GM18907 (cell line): ENCODE data around the gene CCDC34.

ENCODE experiments used
- ATAC-seq: cut with Tn5 transposase; IDR thresholded peaks from one replicate; pipeline ENCODE4 v1.9.1; 2021; ENCODE audit warnings: mild to moderate bottlenecking, moderate library complexity; ENCODE audit not compliant: unreplicated experiment

The CCDC34 gene

GRCh38 chr11:27392278-27393114 is 29.5 kb upstream of the CCDC34 start:
- ATAC-seq: no peak

GRCh38 chr11:27391331-27392015 is 28.5 kb upstream of the CCDC34 start:
- no peak for ATAC-seq

- ATAC-seq: no peak
These were observed 27.6 kb upstream of the CCDC34 start for GRCh38 chr11:27390318-27391295.

GRCh38 chr11:27388869-27389268 is 25.9 kb upstream of the CCDC34 start:
- no peak for ATAC-seq

GRCh38 chr11:27388001-27388400 is 25.0 kb upstream of the CCDC34 start:
- no peak for ATAC-seq

- ATAC-seq: no peak
These were observed 24.3 kb upstream of the CCDC34 start for GRCh38 chr11:27387362-27387761.

- no peak for ATAC-seq
These were observed 23.3 kb upstream of the CCDC34 start for GRCh38 chr11:27386181-27386845.

GRCh38 chr11:27385245-27385644 is 22.2 kb upstream of the CCDC34 start:
- ATAC-seq: no peak

GRCh38 chr11:27384227-27384626 is 21.2 kb upstream of the CCDC34 start:
- no peak for ATAC-seq

- no peak for ATAC-seq
These were observed 20.6 kb upstream of the CCDC34 start for GRCh38 chr11:27383645-27384044.

- ATAC-seq: no peak
These were observed 18.2 kb upstream of the CCDC34 start for GRCh38 chr11:27381238-27381666.

GRCh38 chr11:27380771-27381170 is 17.8 kb upstream of the CCDC34 start:
- no peak for ATAC-seq

GRCh38 chr11:27379449-27379848 is 16.4 kb upstream of the CCDC34 start:
- no peak for ATAC-seq

GRCh38 chr11:27375370-27375769 is 12.4 kb upstream of the CCDC34 start:
- ATAC-seq: no peak

GRCh38 chr11:27373856-27374602 is 11.0 kb upstream of the CCDC34 start:
- ATAC-seq: no peak

- ATAC-seq: no peak
These were observed 10.4 kb upstream of the CCDC34 start for GRCh38 chr11:27373392-27373791.

GRCh38 chr11:27372164-27372563 is 9.1 kb upstream of the CCDC34 start:
- no peak for ATAC-seq

GRCh38 chr11:27371489-27371888 is 8.5 kb upstream of the CCDC34 start:
- ATAC-seq: no peak

GRCh38 chr11:27370374-27370773 is 7.4 kb upstream of the CCDC34 start:
- no peak for ATAC-seq

- ATAC-seq: no peak
These were observed 4.9 kb upstream of the CCDC34 start for GRCh38 chr11:27367881-27368280.
